ENCODE data around the gene SLIT3.
"Not testable (repeated sequence)": the region's sequence is repeated elsewhere in the genome, so short reads cannot be mapped to it uniquely, and the experiment has no call there.

SLIT3 gene

DNA sequence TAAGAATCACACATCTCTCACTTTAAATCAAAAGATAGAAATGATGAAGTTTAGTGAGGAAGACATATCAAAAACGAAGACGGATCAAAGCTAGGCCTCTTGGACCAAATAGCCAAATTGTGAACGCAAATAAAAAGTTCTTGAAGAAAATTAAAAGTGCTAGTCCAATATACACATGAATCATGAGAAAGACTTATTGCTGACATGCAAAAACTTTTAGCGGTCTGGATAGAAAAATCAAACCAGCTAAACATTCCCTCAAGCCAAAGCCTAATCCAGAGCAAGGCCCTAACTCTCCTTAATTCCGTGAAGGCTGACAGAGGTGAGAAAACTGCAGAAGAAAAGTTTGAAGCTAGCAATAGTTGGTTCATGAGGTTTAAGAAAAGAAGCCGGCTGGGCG lies 557.3 kb downstream of the SLIT3 start:
- Histone ChIP-seq H3K4me1 (ENCODE audit: control insufficient read depth in 1 of 2, insufficient read depth in 2 of 2, low read length in 2 of 2) (no peaks in the 10 kb centered on the region), H3K27ac (ENCODE audit: low read depth, low read length) (no peak overlapping the region), H3K9ac (ENCODE audit: low read depth in 1 of 2, low read length in 2 of 2) (no peak overlapping the region), H3K9me3 (ENCODE audit: control insufficient read depth in 1 of 2, low read length in 2 of 2) (no peaks in the 10 kb centered on the region), H3K4me3 (ENCODE audit: low read depth in 1 of 2, low read length in 2 of 2) (no peak overlapping the region), H3K36me3 (ENCODE audit: control insufficient read depth in 1 of 2, insufficient read depth in 2 of 2, low read length in 2 of 2) (no peaks in the 10 kb centered on the region), H3K27me3 (ENCODE audit: control insufficient read depth in 1 of 2, insufficient read depth in 2 of 2, low read length in 2 of 2) (no peaks in the 10 kb centered on the region)

DNA sequence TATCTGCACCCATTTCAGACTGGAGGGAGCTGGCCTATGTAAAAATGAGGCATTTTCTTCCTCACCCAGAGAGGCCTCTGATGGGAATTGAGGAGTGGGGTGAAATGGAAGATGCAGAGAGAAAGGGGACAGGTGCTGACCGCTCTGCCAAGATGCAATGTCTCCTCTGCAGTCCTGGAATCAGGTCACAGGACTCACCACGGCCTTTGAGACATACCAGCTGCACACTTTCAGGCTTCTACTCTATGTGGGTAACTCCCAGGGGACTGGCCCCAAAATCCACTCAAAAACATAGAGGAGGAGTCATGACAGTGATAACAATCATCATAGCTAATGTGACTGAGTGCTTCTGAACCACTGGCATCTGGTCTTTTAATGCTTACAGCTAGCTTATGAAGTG lies 558.6 kb downstream of the SLIT3 start:
- H3K4me3 ChIP-seq (ENCODE audit: low read depth in 1 of 2, low read length in 2 of 2); H3K9me3 ChIP-seq (ENCODE audit: control insufficient read depth in 1 of 2, low read length in 2 of 2); H3K27me3 ChIP-seq (ENCODE audit: control insufficient read depth in 1 of 2, insufficient read depth in 2 of 2, low read length in 2 of 2); H3K9ac ChIP-seq (ENCODE audit: low read depth in 1 of 2, low read length in 2 of 2); H3K36me3 ChIP-seq (ENCODE audit: control insufficient read depth in 1 of 2, insufficient read depth in 2 of 2, low read length in 2 of 2); H3K4me1 ChIP-seq (ENCODE audit: control insufficient read depth in 1 of 2, insufficient read depth in 2 of 2, low read length in 2 of 2); H3K27ac ChIP-seq (ENCODE audit: low read depth, low read length): not testable (repeated sequence)

DNA sequence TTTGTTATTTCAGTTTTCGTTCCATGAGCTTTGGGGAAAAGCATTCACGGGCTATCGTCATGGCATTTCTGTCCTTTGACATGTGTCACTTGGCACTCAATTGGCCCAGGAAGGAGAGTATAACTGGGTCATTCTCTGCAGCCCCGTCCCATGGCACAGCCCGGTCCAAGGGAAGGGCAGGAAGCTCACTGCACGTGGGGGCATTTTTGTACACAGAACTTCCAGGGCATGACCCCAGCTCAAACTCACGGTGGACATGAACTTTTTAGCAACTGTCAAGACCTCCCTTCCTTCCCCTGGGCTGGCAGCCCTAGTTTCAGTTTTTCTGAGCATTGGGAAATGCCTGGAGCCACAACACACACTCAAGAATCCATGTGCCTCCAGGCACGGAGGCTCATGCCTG lies 560.1 kb downstream of the SLIT3 start:
- no peaks in the 10 kb centered on the region for H3K4me1 ChIP-seq (ENCODE audit: control insufficient read depth in 1 of 2, insufficient read depth in 2 of 2, low read length in 2 of 2)
- H3K36me3 ChIP-seq (ENCODE audit: control insufficient read depth in 1 of 2, insufficient read depth in 2 of 2, low read length in 2 of 2): no peaks in the 10 kb centered on the region
- H3K27me3 ChIP-seq (ENCODE audit: control insufficient read depth in 1 of 2, insufficient read depth in 2 of 2, low read length in 2 of 2): no peaks in the 10 kb centered on the region
- no peaks in the 10 kb centered on the region for H3K9me3 ChIP-seq (ENCODE audit: control insufficient read depth in 1 of 2, low read length in 2 of 2)
- H3K4me3 ChIP-seq (ENCODE audit: low read depth in 1 of 2, low read length in 2 of 2): no peak overlapping the region
- no peak overlapping the region for H3K9ac ChIP-seq (ENCODE audit: low read depth in 1 of 2, low read length in 2 of 2)
- no peak overlapping the region for H3K27ac ChIP-seq (ENCODE audit: low read depth, low read length)

DNA sequence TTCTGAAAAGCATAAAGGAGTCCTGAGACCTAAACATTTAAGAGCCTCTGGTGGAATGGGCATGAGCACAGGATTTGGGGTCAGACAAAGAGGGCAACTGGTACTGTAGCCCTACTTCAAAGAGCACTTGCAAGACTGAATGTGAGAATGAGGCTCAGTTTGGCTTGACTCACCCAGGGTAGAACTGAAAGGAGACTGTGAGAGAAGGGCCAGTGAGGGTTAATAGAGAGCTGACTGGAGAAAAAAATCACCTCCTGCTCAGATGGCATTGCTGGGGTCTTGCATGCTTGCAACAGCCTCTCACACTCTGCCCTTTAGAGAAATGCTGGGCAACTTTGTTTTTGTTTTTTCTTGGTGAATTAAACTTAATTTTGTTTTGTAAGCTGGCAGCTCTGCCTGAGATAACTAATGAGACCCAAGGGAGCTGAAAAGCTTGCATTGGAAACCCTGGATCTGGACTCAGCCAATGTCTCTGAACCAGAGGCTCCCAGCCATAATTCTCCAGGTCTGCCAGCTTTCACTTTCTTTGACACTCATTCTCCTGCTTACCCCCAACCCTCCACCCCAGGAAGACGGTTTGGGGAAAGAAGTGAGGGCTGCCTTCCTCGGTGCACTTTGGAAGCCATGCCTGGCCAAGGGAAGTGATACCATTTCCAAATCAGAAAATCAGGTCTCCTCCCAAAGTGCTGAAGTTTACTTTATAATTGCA lies 560.7 kb downstream of the SLIT3 start:
- H3K9me3 ChIP-seq (ENCODE audit: control insufficient read depth in 1 of 2, low read length in 2 of 2): no peaks in the 10 kb centered on the region
- no peaks in the 10 kb centered on the region for H3K36me3 ChIP-seq (ENCODE audit: control insufficient read depth in 1 of 2, insufficient read depth in 2 of 2, low read length in 2 of 2)
- H3K27me3 ChIP-seq (ENCODE audit: control insufficient read depth in 1 of 2, insufficient read depth in 2 of 2, low read length in 2 of 2): no peaks in the 10 kb centered on the region
- H3K27ac ChIP-seq (ENCODE audit: low read depth, low read length): no peak overlapping the region
- no peaks in the 10 kb centered on the region for H3K4me1 ChIP-seq (ENCODE audit: control insufficient read depth in 1 of 2, insufficient read depth in 2 of 2, low read length in 2 of 2)
- no peak overlapping the region for H3K9ac ChIP-seq (ENCODE audit: low read depth in 1 of 2, low read length in 2 of 2)
- no peak overlapping the region for H3K4me3 ChIP-seq (ENCODE audit: low read depth in 1 of 2, low read length in 2 of 2)

DNA sequence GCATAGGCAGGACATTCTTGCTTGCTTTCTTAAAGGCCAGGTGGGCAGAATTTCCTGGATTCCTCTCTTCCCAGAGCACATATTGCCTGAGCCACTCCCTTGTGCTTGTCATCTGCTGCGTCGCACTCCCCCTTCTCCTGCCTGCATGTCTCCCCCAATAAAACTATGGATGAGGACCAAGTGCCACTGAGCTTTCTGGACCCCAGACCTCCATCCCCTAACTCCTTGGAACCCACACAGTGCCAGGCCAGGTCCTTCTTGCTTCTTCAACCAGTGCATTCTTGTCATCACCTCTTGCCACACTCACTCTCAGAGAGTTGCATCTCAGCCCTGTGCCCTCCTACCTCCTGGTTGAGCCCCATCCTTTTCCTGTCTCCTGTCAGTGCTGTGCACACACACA lies 563.9 kb downstream of the SLIT3 start:
- H3K36me3 ChIP-seq (ENCODE audit: control insufficient read depth in 1 of 2, insufficient read depth in 2 of 2, low read length in 2 of 2): no peaks in the 10 kb centered on the region
- no peak overlapping the region for H3K9ac ChIP-seq (ENCODE audit: low read depth in 1 of 2, low read length in 2 of 2)
- H3K27ac ChIP-seq (ENCODE audit: low read depth, low read length): no peak overlapping the region
- H3K4me1 ChIP-seq (ENCODE audit: control insufficient read depth in 1 of 2, insufficient read depth in 2 of 2, low read length in 2 of 2): no peaks in the 10 kb centered on the region
- H3K27me3 ChIP-seq (ENCODE audit: control insufficient read depth in 1 of 2, insufficient read depth in 2 of 2, low read length in 2 of 2): no peaks in the 10 kb centered on the region
- H3K9me3 ChIP-seq (ENCODE audit: control insufficient read depth in 1 of 2, low read length in 2 of 2): no peaks in the 10 kb centered on the region
- no peak overlapping the region for H3K4me3 ChIP-seq (ENCODE audit: low read depth in 1 of 2, low read length in 2 of 2)

GRCh38 chr5:168736281-168736831 lies 564.6 kb downstream of the SLIT3 start:
- H3K36me3 ChIP-seq (ENCODE audit: control insufficient read depth in 1 of 2, insufficient read depth in 2 of 2, low read length in 2 of 2): no peaks in the 10 kb centered on the region
- H3K4me1 ChIP-seq (ENCODE audit: control insufficient read depth in 1 of 2, insufficient read depth in 2 of 2, low read length in 2 of 2): no peaks in the 10 kb centered on the region
- H3K9ac ChIP-seq (ENCODE audit: low read depth in 1 of 2, low read length in 2 of 2): no peak overlapping the region
- no peaks in the 10 kb centered on the region for H3K9me3 ChIP-seq (ENCODE audit: control insufficient read depth in 1 of 2, low read length in 2 of 2)
- no peaks in the 10 kb centered on the region for H3K27me3 ChIP-seq (ENCODE audit: control insufficient read depth in 1 of 2, insufficient read depth in 2 of 2, low read length in 2 of 2)
- no peak overlapping the region for H3K27ac ChIP-seq (ENCODE audit: low read depth, low read length)
- H3K4me3 ChIP-seq (ENCODE audit: low read depth in 1 of 2, low read length in 2 of 2): no peak overlapping the region

GRCh38 chr5:168734620-168735300 lies 566.2 kb downstream of the SLIT3 start:
- no peak overlapping the region for H3K27ac ChIP-seq (ENCODE audit: low read depth, low read length)
- no peaks in the 10 kb centered on the region for H3K27me3 ChIP-seq (ENCODE audit: control insufficient read depth in 1 of 2, insufficient read depth in 2 of 2, low read length in 2 of 2)
- H3K9me3 ChIP-seq (ENCODE audit: control insufficient read depth in 1 of 2, low read length in 2 of 2): no peaks in the 10 kb centered on the region

GRCh38 chr5:168734119-168734518 lies 566.8 kb downstream of the SLIT3 start:
- Histone ChIP-seq H3K27ac (ENCODE audit: low read depth, low read length) (no peak overlapping the region), H3K9me3 (ENCODE audit: control insufficient read depth in 1 of 2, low read length in 2 of 2) (no peaks in the 10 kb centered on the region), H3K4me1 (ENCODE audit: control insufficient read depth in 1 of 2, insufficient read depth in 2 of 2, low read length in 2 of 2) (no peaks in the 10 kb centered on the region)

More at GRCh38 chr5:168734620-168735300, 566.2 kb downstream of the SLIT3 start:
- H3K4me3 ChIP-seq (ENCODE audit: low read depth in 1 of 2, low read length in 2 of 2): no peak overlapping the region
- H3K36me3 ChIP-seq (ENCODE audit: control insufficient read depth in 1 of 2, insufficient read depth in 2 of 2, low read length in 2 of 2): no peaks in the 10 kb centered on the region
- no peak overlapping the region for H3K9ac ChIP-seq (ENCODE audit: low read depth in 1 of 2, low read length in 2 of 2)
- H3K4me1 ChIP-seq (ENCODE audit: control insufficient read depth in 1 of 2, insufficient read depth in 2 of 2, low read length in 2 of 2): no peaks in the 10 kb centered on the region

GRCh38 chr5:168728546-168729211 lies 572.3 kb downstream of the SLIT3 start:
- Histone ChIP-seq H3K27ac (ENCODE audit: low read depth, low read length) (no peak overlapping the region), H3K9ac (ENCODE audit: low read depth in 1 of 2, low read length in 2 of 2) (no peak overlapping the region), H3K9me3 (ENCODE audit: control insufficient read depth in 1 of 2, low read length in 2 of 2) (no peaks in the 10 kb centered on the region), H3K27me3 (ENCODE audit: control insufficient read depth in 1 of 2, insufficient read depth in 2 of 2, low read length in 2 of 2) (no peaks in the 10 kb centered on the region), H3K4me1 (ENCODE audit: control insufficient read depth in 1 of 2, insufficient read depth in 2 of 2, low read length in 2 of 2) (no peaks in the 10 kb centered on the region), H3K4me3 (ENCODE audit: low read depth in 1 of 2, low read length in 2 of 2) (no peak overlapping the region), H3K36me3 (ENCODE audit: control insufficient read depth in 1 of 2, insufficient read depth in 2 of 2, low read length in 2 of 2) (no peaks in the 10 kb centered on the region)

More at GRCh38 chr5:168734119-168734518, 566.8 kb downstream of the SLIT3 start:
- H3K9ac ChIP-seq (ENCODE audit: low read depth in 1 of 2, low read length in 2 of 2): no peak overlapping the region
- H3K4me3 ChIP-seq (ENCODE audit: low read depth in 1 of 2, low read length in 2 of 2): no peak overlapping the region
- H3K27me3 ChIP-seq (ENCODE audit: control insufficient read depth in 1 of 2, insufficient read depth in 2 of 2, low read length in 2 of 2): no peaks in the 10 kb centered on the region
- H3K36me3 ChIP-seq (ENCODE audit: control insufficient read depth in 1 of 2, insufficient read depth in 2 of 2, low read length in 2 of 2): no peaks in the 10 kb centered on the region

DNA sequence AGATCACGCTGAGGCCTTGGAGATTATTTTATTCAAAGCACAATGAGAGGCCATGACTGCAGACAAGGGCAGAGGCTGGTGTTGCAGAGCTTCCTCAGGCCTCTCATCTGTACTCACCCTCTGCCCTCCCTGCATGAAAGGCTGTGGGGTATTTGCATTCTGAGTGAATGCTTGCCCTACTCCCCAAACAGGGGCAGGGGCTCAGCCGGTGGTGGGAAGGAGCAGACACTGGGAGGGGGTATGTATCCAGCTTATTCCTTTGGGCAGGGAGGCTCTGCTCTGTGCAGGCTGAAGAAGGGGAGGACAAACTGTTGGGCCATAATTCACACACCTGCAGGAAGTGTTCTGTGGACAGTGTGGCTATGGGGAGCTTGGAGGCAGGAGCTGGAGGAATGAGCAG lies 573.4 kb downstream of the SLIT3 start:
- Histone ChIP-seq H3K4me3 (ENCODE audit: low read depth in 1 of 2, low read length in 2 of 2) (no peak overlapping the region), H3K27me3 (ENCODE audit: control insufficient read depth in 1 of 2, insufficient read depth in 2 of 2, low read length in 2 of 2) (no peaks in the 10 kb centered on the region), H3K4me1 (ENCODE audit: control insufficient read depth in 1 of 2, insufficient read depth in 2 of 2, low read length in 2 of 2) (no peaks in the 10 kb centered on the region), H3K9me3 (ENCODE audit: control insufficient read depth in 1 of 2, low read length in 2 of 2) (no peaks in the 10 kb centered on the region), H3K9ac (ENCODE audit: low read depth in 1 of 2, low read length in 2 of 2) (no peak overlapping the region), H3K27ac (ENCODE audit: low read depth, low read length) (no peak overlapping the region), H3K36me3 (ENCODE audit: control insufficient read depth in 1 of 2, insufficient read depth in 2 of 2, low read length in 2 of 2) (no peaks in the 10 kb centered on the region)
